ENCODE data around the gene RNF145.
"Not testable (repeated sequence)": the region's sequence is repeated elsewhere in the genome, so short reads cannot be mapped to it uniquely, and the experiment has no call there.

RNF145 gene

DNA sequence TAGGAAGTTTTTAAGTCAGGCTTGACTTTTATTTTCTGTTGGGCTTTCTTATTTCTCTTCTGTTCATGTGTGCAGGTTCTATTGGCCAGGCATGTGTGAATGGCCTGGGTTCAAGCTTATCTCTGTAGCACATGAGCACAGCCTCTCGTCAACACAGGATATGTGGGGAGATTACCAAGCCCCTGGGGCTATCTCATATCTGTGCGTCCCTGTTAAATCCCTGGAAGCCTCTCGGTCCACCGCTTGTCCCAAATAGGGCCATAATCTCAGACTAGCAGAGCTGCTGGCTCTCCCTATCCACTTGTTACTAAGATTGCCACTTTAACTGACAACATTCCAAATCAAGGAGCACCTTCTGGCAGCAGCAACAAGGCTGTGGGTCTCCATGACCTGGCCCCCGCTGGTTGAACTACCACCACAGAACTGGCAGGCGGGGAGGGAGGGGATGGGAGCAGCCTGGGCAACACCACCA, 81.2 kb downstream of the RNF145 start:
- DNase-seq (ENCODE audit: low spot score), result no peak
- TF ChIP-seq, protein P1, sequence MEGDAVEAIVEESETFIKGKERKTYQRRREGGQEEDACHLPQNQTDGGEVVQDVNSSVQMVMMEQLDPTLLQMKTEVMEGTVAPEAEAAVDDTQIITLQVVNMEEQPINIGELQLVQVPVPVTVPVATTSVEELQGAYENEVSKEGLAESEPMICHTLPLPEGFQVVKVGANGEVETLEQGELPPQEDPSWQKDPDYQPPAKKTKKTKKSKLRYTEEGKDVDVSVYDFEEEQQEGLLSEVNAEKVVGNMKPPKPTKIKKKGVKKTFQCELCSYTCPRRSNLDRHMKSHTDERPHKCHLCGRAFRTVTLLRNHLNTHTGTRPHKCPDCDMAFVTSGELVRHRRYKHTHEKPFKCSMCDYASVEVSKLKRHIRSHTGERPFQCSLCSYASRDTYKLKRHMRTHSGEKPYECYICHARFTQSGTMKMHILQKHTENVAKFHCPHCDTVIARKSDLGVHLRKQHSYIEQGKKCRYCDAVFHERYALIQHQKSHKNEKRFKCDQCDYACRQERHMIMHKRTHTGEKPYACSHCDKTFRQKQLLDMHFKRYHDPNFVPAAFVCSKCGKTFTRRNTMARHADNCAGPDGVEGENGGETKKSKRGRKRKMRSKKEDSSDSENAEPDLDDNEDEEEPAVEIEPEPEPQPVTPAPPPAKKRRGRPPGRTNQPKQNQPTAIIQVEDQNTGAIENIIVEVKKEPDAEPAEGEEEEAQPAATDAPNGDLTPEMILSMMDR (IDR thresholded peaks at IDR 0.05; ENCODE audit: extremely low read depth, insufficient read depth, missing control alignments), result no peak
- in situ Hi-C loops (cut with MboI; ENCODE audit: low pct_unique_long_range_greater_than_20kb, low sequenced_read_pairs, unreplicated experiment), result no loop called here

DNA sequence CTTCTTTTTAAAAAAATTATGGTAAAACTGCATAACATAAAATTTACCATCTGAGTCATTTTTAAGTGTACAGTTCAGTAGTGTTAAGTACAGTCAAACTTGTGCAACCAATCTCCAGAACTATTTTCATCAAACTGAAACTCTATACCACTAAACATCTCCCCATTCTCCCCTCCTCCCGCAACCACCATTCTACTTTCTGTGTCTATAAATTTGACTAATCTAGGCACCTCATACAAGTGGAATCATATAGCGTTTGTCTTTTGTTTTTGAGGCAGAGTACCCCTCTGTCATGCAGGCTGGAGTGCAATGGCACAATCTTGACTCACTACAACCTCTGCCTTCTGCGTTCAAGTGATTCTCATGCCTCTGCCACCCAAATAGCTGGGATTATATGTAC, 85.7 kb downstream of the RNF145 start:
- in situ Hi-C loops (cut with MboI; ENCODE audit: low pct_unique_long_range_greater_than_20kb, low sequenced_read_pairs, unreplicated experiment), result no loop called here

DNA sequence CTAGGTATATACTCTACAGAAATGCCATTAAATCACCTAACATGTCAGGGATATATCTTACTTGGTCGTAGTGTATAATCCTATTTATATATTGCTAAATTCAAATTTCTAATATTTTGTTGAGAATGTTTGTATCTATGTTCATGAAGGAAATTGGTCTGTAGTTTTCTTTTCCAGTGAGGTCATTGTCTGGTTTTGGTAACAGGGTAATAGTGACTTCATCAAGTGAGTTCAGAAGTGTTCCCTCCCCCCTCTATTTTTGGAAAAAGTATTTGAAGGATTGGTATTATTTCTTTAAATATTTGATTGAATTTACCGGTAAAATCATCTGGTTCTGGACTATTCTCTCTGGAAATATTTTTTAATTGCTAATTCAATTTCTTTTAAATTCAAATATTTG, 86.2 kb downstream of the RNF145 start:
- TF ChIP-seq, protein P1 (IDR thresholded peaks at IDR 0.05; ENCODE audit: extremely low read depth, insufficient read depth, missing control alignments), result no peak
- in situ Hi-C loops (cut with MboI; ENCODE audit: low pct_unique_long_range_greater_than_20kb, low sequenced_read_pairs, unreplicated experiment), result no loop called here
- no peak for DNase-seq (ENCODE audit: low spot score)

More for the DNA sequence above, 85.7 kb downstream of the RNF145 start:
- TF ChIP-seq, protein P1 (IDR thresholded peaks at IDR 0.05; ENCODE audit: extremely low read depth, insufficient read depth, missing control alignments), result no peak
- DNase-seq (ENCODE audit: low spot score), result no peak

DNA sequence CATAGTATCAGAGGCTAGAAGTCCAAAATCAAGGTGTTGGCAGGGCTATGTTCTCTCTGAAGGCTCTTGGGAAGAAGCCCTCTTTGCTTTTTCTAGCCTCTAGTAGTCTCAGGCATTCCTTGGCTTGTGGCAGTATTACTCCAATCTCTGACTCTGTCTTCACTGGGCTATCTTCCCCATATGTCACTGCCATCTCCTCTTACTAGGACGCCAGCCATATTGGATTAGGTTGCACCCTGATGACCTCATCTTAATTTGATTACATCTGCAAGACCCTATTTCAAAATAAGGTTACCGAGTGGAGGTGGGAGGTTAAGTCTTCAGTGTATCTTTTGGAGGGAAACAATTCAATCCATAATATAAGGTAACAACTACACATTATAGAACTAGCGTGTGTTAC, 88.3 kb downstream of the RNF145 start:
- TF ChIP-seq, protein P1 (IDR thresholded peaks at IDR 0.05; ENCODE audit: extremely low read depth, insufficient read depth, missing control alignments), result no peak
- DNase-seq (ENCODE audit: low spot score), result no peak
- in situ Hi-C loops (cut with MboI; ENCODE audit: low pct_unique_long_range_greater_than_20kb, low sequenced_read_pairs, unreplicated experiment), result no loop called here

DNA sequence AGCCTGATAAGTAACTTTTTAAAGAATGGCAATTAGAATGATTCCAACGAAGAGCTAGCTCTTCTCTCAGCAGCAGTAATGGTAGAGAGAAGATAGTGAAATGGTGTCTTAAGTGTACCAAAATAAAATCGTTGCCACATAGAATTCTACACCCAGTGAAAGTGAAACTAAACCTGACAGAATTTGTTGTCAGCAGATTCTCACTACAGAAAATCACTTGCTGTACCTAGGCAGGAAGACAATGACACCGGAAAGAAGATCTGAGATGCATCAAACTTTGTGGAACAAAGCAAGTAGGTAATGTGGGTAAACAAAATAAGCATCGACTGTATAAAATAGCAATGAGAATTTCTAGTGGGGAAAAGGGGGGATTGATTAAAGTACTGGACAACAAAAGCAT, 88.9 kb downstream of the RNF145 start:
- TF ChIP-seq, protein P1 (IDR thresholded peaks at IDR 0.05; ENCODE audit: extremely low read depth, insufficient read depth, missing control alignments), result no peak
- DNase-seq (ENCODE audit: low spot score), result peak; percentile 47
- in situ Hi-C loops (cut with MboI; ENCODE audit: low pct_unique_long_range_greater_than_20kb, low sequenced_read_pairs, unreplicated experiment), result no loop called here

DNA sequence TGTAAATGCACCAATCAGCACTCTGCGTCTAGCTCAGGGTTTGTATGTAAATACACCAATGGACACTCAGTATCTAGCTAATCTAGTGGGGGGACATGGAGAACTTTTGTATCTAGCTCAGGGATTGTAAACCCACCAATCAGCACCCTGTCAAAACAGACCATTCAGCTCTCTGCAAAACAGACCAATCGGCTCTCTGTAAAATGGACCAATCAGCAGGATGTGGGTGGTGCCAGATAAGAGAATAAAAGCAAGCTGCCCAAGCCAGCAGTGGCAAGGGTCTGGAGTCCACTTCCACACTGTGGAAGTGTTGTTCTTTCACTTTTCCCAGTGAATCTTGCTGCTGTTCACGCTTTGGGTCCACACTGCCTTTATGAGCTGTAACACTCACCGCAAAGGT, 89.5 kb downstream of the RNF145 start:
- not testable (repeated sequence) for DNase-seq (ENCODE audit: low spot score)
- in situ Hi-C loops (cut with MboI; ENCODE audit: low pct_unique_long_range_greater_than_20kb, low sequenced_read_pairs, unreplicated experiment), result loop anchor here (10.0 kb wide), 1 partner anchor 945 kb away; no protein-coding TSS in a partner anchor

DNA sequence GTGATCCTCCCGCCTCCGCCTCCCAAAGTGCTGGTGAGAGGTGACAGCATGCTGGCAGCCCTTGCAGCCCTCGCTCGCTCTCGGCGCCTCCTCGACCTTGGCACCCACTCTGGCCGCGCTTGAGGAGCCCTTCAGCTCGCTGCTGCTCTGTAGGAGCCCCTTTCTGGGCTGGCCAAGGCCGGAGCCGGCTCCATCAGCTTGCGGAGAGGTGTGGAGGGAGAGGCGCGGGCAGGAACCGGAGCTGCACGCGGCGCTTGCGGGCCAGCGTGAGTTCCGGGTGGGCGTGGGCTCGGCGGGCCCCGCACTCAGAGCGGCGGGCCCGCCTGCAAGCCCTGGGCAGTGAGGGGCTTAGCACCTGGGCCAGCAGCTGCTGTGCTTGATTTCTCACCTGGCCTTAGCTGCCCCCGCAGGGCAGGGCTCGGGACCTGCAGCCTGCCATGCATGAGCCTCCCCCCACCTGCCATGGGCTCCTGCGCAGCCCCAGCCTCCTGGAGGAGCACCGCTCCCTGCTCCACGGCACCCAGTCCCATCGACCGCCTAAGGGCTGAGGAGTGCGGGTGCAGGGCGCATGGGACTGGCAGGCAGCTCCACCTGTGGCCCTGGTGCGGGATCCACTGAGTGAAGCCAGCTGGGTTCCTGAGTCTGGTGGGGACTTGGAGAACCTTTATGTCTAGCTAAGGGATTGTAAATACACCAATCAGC, 90.2 kb downstream of the RNF145 start:
- not testable (repeated sequence) for DNase-seq (ENCODE audit: low spot score)
- in situ Hi-C loops (cut with MboI; ENCODE audit: low pct_unique_long_range_greater_than_20kb, low sequenced_read_pairs, unreplicated experiment), result loop anchor here (10.0 kb wide), 1 partner anchor 944 kb away; no protein-coding TSS in a partner anchor

Measured in GM13977 (cell line).